NT2/D1 (cell line): ENCODE results near the gene RBMS3.
A peak's percentile ranks its signal among the peaks of the same experiment; 100 is the strongest.

Experiments used
- DNase-seq: peaks from one replicate; pipeline ENCODE4 v3.0.0-alpha.2; 2011; ENCODE audit warnings: low read depth, low spot score
- H3K27me3 ChIP-seq: 2 replicates; pipeline ENCODE4 v1.6.0; 2011; ENCODE audit warnings: mild to moderate bottlenecking; ENCODE audit not compliant: insufficient read length, insufficient read depth
- H3K36me3 ChIP-seq: 2 replicates; pipeline ENCODE4 v1.6.1; 2011; ENCODE audit warnings: mild to moderate bottlenecking, low read length, mixed read lengths; ENCODE audit not compliant: insufficient read depth, insufficient read length
- H3K4me1 ChIP-seq: 2 replicates; pipeline ENCODE4 v1.5.1; 2011; ENCODE audit not compliant: insufficient read depth, insufficient read length
- H3K4me3 ChIP-seq: 2 replicates; pipeline ENCODE4 v1.5.1; 2011; ENCODE audit warnings: low read depth; ENCODE audit not compliant: insufficient read length
- H3K9ac ChIP-seq: 2 replicates; pipeline ENCODE4 v1.6.0; 2011; ENCODE audit warnings: low read depth; ENCODE audit not compliant: insufficient read length
- H3K9me3 ChIP-seq: 2 replicates; pipeline ENCODE4 v1.5.1; 2011; ENCODE audit warnings: mild to moderate bottlenecking, low read length; ENCODE audit not compliant: insufficient read depth
- SUZ12 ChIP-seq: IDR thresholded peaks from 2 replicates; pipeline ENCODE4 v1.6.1; 2011; ENCODE audit not compliant: insufficient read length, insufficient read depth; ENCODE audit errors: extremely low read depth
- YY1 ChIP-seq: IDR thresholded peaks from 2 replicates; pipeline ENCODE4 v1.6.1; 2011; ENCODE audit not compliant: insufficient read length, insufficient read depth
- ZNF274 ChIP-seq: IDR thresholded peaks from 2 replicates; pipeline ENCODE4 v1.6.1; 2011; ENCODE audit warnings: mild to moderate bottlenecking, low read depth, low read length

The RBMS3 gene

DNA sequence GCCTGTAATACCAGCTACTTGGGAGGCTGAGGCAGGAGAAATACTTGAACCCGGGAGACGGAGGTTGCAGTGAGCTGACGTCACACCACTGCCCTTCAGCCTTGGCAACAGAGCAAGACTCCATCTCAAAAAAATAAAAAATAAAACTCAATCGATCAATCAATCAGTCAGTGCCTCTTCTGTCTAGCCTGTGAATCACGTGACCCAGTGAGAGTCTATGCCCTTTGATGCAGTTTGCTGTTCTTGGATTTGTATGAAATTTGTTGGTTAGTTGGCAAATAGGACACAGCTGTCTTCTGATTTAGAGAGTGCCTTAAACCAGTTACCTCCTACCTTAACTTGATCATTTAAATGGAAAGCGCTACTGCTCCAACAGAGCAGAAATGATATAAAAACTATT, 3.6 kb upstream of the RBMS3 start:
- Histone ChIP-seq H3K4me3 (no peak overlapping the region), H3K36me3 (no peaks in the 10 kb centered on the region), H3K27me3 (no peaks in the 10 kb centered on the region), H3K9me3 (no peaks in the 10 kb centered on the region), H3K9ac (no peak overlapping the region), H3K4me1 (no peaks in the 10 kb centered on the region)
- no peak for DNase-seq
- TF ChIP-seq ZNF274, result no peak
- TF ChIP-seq SUZ12, result no peak
- TF ChIP-seq YY1, result no peak

DNA sequence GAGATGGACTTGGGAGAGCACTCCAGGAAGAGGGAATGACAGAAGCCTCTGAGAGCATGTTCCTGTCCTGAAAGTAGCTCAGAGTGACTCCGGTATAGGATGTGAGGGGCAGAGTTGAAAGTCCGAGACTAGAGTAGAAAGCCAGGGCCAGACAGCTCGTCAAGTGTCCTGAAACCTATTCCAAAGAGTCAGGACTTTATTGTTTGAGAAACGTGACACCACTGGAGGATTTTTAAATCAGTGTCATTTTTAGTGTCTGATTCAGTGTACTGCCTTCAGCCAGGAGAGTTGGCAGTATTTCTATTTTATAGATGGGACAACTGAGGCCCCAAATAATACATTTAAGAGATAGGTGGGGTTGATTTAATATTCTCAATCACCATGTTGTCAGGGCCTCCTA, 1.6 kb upstream of the RBMS3 start:
- Histone ChIP-seq H3K4me1 (no peaks in the 10 kb centered on the region), H3K36me3 (no peaks in the 10 kb centered on the region), H3K9me3 (no peaks in the 10 kb centered on the region), H3K9ac (no peak overlapping the region), H3K27me3 (no peaks in the 10 kb centered on the region), H3K4me3 (no peak overlapping the region)
- TF ChIP-seq ZNF274 (no peak), SUZ12 (no peak), YY1 (no peak)
- no peak for DNase-seq

DNA sequence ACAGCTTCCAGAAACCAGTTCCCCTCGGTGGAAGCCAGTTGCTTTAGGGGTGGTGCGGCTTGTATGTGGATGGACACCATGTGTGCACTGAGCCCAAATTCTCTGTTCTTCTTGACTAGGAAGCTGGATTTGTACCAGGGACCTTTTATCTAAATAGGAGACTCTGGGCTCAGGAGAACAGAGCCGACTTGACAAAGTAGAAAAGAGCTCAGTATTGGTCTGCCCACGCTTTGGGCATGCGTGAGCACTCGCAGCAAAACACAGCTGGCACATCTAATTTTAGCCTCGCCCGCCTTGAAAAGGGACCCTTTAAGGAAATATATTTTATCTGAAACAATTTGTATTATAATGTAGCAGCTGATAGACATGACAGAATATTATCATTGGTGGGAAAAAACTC, 1.1 kb upstream of the RBMS3 start:
- DNase-seq, result no peak
- H3K4me3 ChIP-seq, result no peak overlapping the region

DNA sequence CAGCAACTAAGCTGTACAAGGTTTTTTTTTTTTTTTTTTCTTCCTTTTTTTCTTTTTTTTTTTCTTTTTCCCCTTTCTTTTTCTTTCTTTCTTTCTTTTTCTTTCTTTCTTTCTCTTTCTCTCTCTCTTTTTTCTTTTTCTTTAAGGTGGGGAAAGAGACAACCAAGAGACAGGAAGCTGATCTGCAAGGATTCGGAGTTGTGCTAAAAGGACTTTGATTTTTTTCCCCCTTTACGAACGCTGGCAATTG, 148 bp downstream of the RBMS3 start:
- Histone ChIP-seq H3K9me3 (no peaks in the 10 kb centered on the region), H3K36me3 (no peaks in the 10 kb centered on the region), H3K4me3 (peak overlapping the region; percentile 9), H3K4me1 (no peaks in the 10 kb centered on the region), H3K9ac (no peak overlapping the region), H3K27me3 (no peaks in the 10 kb centered on the region)
- TF ChIP-seq ZNF274 (no peak), YY1 (no peak), SUZ12 (no peak)
- no peak for DNase-seq

More for the DNA sequence above, 1.1 kb upstream of the RBMS3 start:
- H3K9ac ChIP-seq, result no peak overlapping the region
- TF ChIP-seq SUZ12 (no peak), ZNF274 (no peak), YY1 (no peak)
- H3K9me3 ChIP-seq, result no peaks in the 10 kb centered on the region
- H3K36me3 ChIP-seq, result no peaks in the 10 kb centered on the region
- H3K4me1 ChIP-seq, result no peaks in the 10 kb centered on the region
- H3K27me3 ChIP-seq, result no peaks in the 10 kb centered on the region

DNA sequence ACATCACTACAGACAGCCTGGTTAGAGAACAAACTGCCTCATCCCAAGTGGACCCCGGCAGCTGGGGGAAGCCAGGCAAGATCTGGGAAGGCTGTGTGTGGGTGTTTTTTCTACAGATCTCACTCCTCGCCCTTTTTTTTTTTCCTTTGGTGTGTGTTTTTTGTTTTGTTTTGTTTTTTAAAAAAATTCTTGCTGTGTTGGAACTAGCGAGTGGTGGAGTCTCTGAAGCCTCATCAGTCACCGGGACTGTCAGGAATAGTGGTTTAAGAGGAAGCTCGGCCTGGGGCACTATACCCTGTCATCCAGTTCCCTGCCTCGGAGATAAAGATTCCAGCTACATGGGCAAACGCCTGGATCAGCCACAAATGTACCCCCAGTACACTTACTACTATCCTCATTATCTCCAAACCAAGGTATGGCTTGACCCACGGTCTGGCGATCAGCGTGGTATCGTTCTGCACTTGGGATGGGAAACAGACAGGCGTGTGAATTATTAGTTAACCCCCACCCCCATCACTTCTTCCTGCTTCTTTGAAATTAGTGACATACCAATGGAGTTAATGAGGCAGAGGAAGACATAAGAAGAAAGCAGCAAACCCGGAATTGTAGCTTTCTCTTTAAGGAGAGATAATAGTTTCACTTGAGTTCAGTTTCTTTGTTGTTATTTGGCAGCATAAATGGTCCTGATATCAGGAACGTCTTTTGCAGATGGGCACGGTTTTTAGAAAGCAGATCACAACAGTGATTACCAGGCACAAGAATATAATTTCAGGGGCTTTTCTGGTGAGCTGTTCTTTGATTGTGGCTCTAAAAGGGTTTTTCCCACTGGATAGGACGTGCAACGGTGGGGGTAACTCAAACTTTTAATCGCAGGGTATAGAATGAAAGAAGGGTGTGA, 722 bp downstream of the RBMS3 start:
- Histone ChIP-seq H3K9me3 (no peaks in the 10 kb centered on the region), H3K4me3 (peak overlapping the region; percentile 9), H3K4me1 (no peaks in the 10 kb centered on the region), H3K36me3 (no peaks in the 10 kb centered on the region), H3K9ac (no peak overlapping the region), H3K27me3 (no peaks in the 10 kb centered on the region)
- no peak for TF ChIP-seq ZNF274
- TF ChIP-seq SUZ12, result no peak
- no peak for TF ChIP-seq YY1
- no peak for DNase-seq

DNA sequence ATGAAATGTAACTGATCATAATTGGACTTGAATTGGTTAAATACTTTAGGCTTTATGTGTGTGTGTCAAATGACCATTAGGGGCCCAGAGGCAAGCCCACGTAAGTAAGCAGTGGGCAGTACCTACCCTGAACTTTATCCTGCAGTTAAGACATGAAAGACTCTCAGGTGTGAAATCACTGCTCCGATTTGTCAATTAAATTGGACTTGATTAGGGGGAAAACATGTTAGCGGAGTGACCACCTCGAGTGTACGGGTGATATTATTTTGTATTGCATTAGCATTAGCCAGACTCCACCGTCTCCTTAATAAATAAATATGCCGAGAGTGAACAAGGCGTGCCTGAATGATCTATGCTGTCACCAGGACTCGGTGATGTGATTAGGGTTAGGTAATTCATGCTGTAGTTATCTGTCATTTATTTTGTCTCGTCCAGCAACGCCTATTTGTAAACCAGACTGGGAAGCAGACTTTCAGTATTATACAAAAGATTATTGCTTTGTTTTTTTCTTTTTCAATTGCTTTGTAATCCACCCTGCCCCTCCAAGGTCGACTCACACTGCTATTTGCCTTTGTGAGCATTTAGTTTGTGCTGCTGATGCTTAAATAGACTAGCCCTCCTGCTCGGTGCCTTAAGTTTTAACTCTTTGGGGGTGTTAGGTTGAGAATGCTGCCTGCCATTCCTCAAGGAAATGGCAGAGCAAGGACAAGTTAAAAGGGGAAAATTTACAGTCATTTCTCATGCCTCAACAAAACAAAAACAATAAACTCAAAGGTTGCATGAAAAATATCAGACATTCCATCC, 1.8 kb downstream of the RBMS3 start:
- Histone ChIP-seq H3K9me3 (no peaks in the 10 kb centered on the region), H3K4me3 (no peak overlapping the region), H3K9ac (no peak overlapping the region), H3K36me3 (no peaks in the 10 kb centered on the region), H3K27me3 (no peaks in the 10 kb centered on the region), H3K4me1 (no peaks in the 10 kb centered on the region)
- no peak for DNase-seq
- TF ChIP-seq YY1, result no peak
- no peak for TF ChIP-seq ZNF274
- TF ChIP-seq SUZ12, result no peak

DNA sequence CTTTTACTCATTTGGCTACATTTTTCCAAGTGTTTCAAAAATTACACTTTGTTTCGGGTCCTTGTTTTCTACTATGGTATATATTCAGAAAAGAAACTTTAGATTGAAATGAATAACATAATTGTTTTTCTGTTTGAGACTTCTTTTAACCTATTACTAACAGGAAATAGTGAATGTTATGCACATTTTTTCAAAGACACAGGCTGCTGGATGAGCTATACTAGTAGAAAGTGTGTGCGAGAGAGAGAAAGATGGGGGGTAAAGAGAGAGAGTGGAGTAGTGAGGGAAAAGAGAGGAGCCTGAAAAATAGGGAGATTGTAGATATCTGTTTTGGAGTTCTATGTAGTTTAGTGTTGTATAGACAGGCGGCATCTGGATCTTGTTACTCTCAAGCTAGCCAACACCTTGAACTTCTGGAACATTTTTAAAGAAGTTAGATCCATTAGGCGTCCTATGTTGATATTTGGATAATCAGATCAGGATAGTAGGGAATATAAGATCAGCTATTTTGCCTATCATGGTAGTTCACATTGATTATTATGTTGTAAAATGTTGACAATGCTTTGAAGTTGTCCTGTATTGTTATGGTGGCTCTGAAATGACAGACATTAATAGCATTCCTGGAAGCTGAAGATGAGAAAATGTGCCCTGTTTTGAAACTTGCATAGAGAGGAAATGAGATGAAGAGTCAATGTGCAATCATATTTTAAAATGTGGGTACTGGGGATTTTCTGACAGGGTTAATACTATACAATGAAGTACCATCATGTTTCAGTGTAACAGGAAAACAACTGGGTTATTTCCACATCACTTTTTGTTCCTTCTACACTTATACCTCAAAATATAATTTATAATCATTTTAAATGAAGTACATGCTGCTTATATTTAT, 2.6 kb downstream of the RBMS3 start:
- Histone ChIP-seq H3K36me3 (no peaks in the 10 kb centered on the region), H3K27me3 (no peaks in the 10 kb centered on the region), H3K9me3 (no peaks in the 10 kb centered on the region), H3K4me1 (no peaks in the 10 kb centered on the region), H3K9ac (no peak overlapping the region), H3K4me3 (no peak overlapping the region)
- no peak for TF ChIP-seq YY1
- TF ChIP-seq ZNF274, result no peak
- no peak for DNase-seq
